HepG2 (cell line): ENCODE data around the gene CTNND2.

ENCODE experiments used
- GABPA ChIP-seq, 2 experiments: IDR thresholded peaks; 2 replicates each; pipeline ENCODE4 v1.6.1; 2011 to 2016; ENCODE audit warnings: low read depth in 2 of 2, low read length in 1 of 2, missing biosample characterization in 1 of 2, missing genetic modification characterization in 1 of 2
- HOXA9 ChIP-seq: sonication (generic); formaldehyde crosslinking; IDR thresholded peaks from 2 replicates; pipeline ENCODE4 v1.8.1; 2022; ENCODE audit warnings: missing genetic modification reagents, mild to moderate bottlenecking, moderate library complexity, borderline replicate concordance
- ZNF282 ChIP-seq: fragments of 450-650 bp; IDR thresholded peaks from 2 replicates; pipeline ENCODE4 v1.6.1; 2018; ENCODE audit not compliant: partially characterized antibody

DNA sequence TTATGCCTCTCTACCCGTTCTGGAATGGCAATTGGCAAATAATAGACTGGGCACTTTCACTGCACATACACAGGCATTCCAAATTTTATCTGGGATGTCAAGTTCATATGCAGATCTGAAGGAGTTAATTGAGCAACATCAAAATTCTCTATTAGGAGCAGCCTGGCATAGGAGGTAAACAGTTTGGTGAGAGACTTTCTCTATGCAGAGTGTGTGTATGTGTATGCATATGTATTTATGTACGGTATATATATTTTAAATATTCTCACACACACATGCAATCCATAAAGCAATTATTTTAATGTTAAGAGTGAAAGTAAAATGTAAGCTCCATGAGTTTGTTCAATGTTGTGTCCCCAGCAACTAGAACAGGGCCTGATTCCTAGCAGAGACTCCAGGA, 517.8 kb downstream of the CTNND2 start:
- no peak for TF ChIP-seq GABPA (IDR thresholded peaks at IDR 0.05; ENCODE audit: low read depth, low read length)
- TF ChIP-seq GABPA (CRISPR knock-in tag; IDR thresholded peaks at IDR 0.05; ENCODE audit: low read depth): no peak
- TF ChIP-seq HOXA9 (CRISPR knock-in tag): no peak
- no peak for TF ChIP-seq ZNF282
